Neuronal stem cell (in vitro differentiated cells): ENCODE data around the gene RFT1.

Experiments used
- DNase-seq: peaks from one replicate; pipeline ENCODE4 v3.0.0-alpha.2; 2013; ENCODE audit warnings: low spot score
- H2AFZ ChIP-seq: one replicate; pipeline ENCODE4 v1.6.1; 2013; ENCODE audit warnings: mild to moderate bottlenecking, low read length, inconsistent platforms
- H2AK5ac ChIP-seq: 2 replicates; pipeline ENCODE4 v1.6.1; 2013; ENCODE audit warnings: low read depth, mild to moderate bottlenecking, inconsistent platforms, low read length, moderate library complexity, mixed read lengths
- H2BK120ac ChIP-seq: 2 replicates; pipeline ENCODE4 v1.6.1; 2013; ENCODE audit warnings: low read depth, mild to moderate bottlenecking, inconsistent platforms, low read length, moderate library complexity, mixed read lengths
- H2BK12ac ChIP-seq: one replicate; pipeline ENCODE4 v1.6.1; 2013; ENCODE audit warnings: low read length, inconsistent platforms
- H2BK15ac ChIP-seq: 2 replicates; pipeline ENCODE4 v1.6.1; 2013; ENCODE audit warnings: mild to moderate bottlenecking, low read length, inconsistent platforms, mixed read lengths
- H2BK5ac ChIP-seq: one replicate; pipeline ENCODE4 v1.6.1; 2013; ENCODE audit warnings: inconsistent platforms, mild to moderate bottlenecking, low read length, moderate library complexity
- H3K14ac ChIP-seq: one replicate; pipeline ENCODE4 v1.6.1; 2013; ENCODE audit warnings: low read length, inconsistent platforms
- H3K18ac ChIP-seq: 2 replicates; pipeline ENCODE4 v1.6.1; 2013; ENCODE audit warnings: low read length, inconsistent platforms
- H3K23ac ChIP-seq: 2 replicates; pipeline ENCODE4 v1.6.1; 2013; ENCODE audit warnings: low read depth, mild to moderate bottlenecking, mixed read lengths, low read length, inconsistent platforms; ENCODE audit not compliant: poor library complexity
- H3K27ac ChIP-seq: replicated peaks from 3 replicates; pipeline ENCODE4 v1.5.1; 2013; ENCODE audit warnings: low read length, inconsistent platforms
- H3K27me3 ChIP-seq, 3 experiments: 2 replicates each; pipeline ENCODE4 v1.6.1; 2013; ENCODE audit warnings: low read length in 3 of 3, mild to moderate bottlenecking in 2 of 3, inconsistent platforms in 1 of 3, low read depth in 1 of 3, mixed read lengths in 1 of 3, moderate library complexity in 1 of 3; ENCODE audit not compliant: control insufficient read depth in 3 of 3, insufficient read depth in 3 of 3
- H3K36me3 ChIP-seq, 2 donors: replicated peaks in 1 of 2; 2 replicates each; pipeline ENCODE4 v1.6.1; 2013; ENCODE audit warnings: low read length in 2 of 2; ENCODE audit not compliant: control insufficient read depth in 2 of 2, insufficient read depth in 2 of 2
- H3K4ac ChIP-seq: 2 replicates; pipeline ENCODE4 v1.6.1; 2013; ENCODE audit warnings: inconsistent platforms, mild to moderate bottlenecking, low read length, moderate library complexity
- H3K4me1 ChIP-seq, 2 donors: 1 replicate in 1 of 2; 2 replicates in 1 of 2; pipeline ENCODE4 v1.6.1; 2013; ENCODE audit warnings: low read length in 2 of 2, low read depth in 1 of 2; ENCODE audit not compliant: control insufficient read depth in 2 of 2, insufficient read depth in 1 of 2
- H3K4me2 ChIP-seq: one replicate; pipeline ENCODE4 v1.6.1; 2013; ENCODE audit warnings: mild to moderate bottlenecking, low read length, inconsistent platforms; ENCODE audit not compliant: insufficient read depth, poor library complexity, severe bottlenecking
- H3K4me3 ChIP-seq, 2 donors: 2 replicates each; pipeline ENCODE4 v1.5.1; 2013; ENCODE audit warnings: low read length in 2 of 2, mild to moderate bottlenecking in 2 of 2, inconsistent platforms in 1 of 2, moderate library complexity in 1 of 2
- H3K79me1 ChIP-seq: one replicate; pipeline ENCODE4 v1.6.1; 2013; ENCODE audit warnings: low read depth, mild to moderate bottlenecking, inconsistent platforms, low read length, moderate library complexity
- H3K9ac ChIP-seq: one replicate; pipeline ENCODE4 v1.6.1; 2013; ENCODE audit warnings: mild to moderate bottlenecking, low read depth, low read length, inconsistent platforms; ENCODE audit not compliant: poor library complexity
- H3K9me3 ChIP-seq, 2 donors: replicated peaks in 1 of 2; 2 replicates each; pipeline versions ENCODE3 to v1.6.1; 2013; ENCODE audit warnings: low read length in 2 of 2, mild to moderate bottlenecking in 2 of 2, inconsistent platforms in 1 of 2, low read depth in 1 of 2, mixed read lengths in 1 of 2, moderate library complexity in 1 of 2; ENCODE audit not compliant: control insufficient read depth in 2 of 2, insufficient read depth in 1 of 2
- H4K8ac ChIP-seq: one replicate; pipeline ENCODE4 v1.6.1; 2013; ENCODE audit warnings: low read depth, mild to moderate bottlenecking, inconsistent platforms, low read length, moderate library complexity
- H4K91ac ChIP-seq: one replicate; pipeline ENCODE4 v1.6.1; 2013; ENCODE audit warnings: low read length, low read depth, mild to moderate bottlenecking, inconsistent platforms; ENCODE audit not compliant: poor library complexity
- WGBS, 2 donors: extraction: QIAGEN DNeasy Blood & Tissue Kit; methylation state at CpG; one replicate each; pipeline ENCODE4 v1.1.7; 2013; ENCODE audit warnings: missing lambda C conversion rate in 2 of 2, mixed read lengths in 1 of 2; ENCODE audit not compliant: insufficient read length in 2 of 2, insufficient replicate concordance in 1 of 2; ENCODE audit errors: extremely low coverage in 2 of 2; 5-methylcytosine and 5-hydroxymethylcytosine counted together

Gene RFT1

GRCh38 chr3:53149006-53149690, 18.9 kb upstream of the RFT1 start:
- Histone ChIP-seq H4K91ac (no peak overlapping the region), H2BK12ac (no peak overlapping the region), H2BK15ac (no peak overlapping the region), H3K4me3 (no peak overlapping the region), H3K9me3 (no peaks in the 10 kb centered on the region), H3K36me3 (no peaks in the 10 kb centered on the region), H2BK120ac (no peak overlapping the region), H3K14ac (peak overlapping the region; percentile 47), H2AFZ (no peak overlapping the region), H2BK5ac (peak overlapping the region; percentile 1), H3K4me2 (no peak overlapping the region), H2AK5ac (no peak overlapping the region), H3K27ac (no peak overlapping the region), H4K8ac (no peak overlapping the region), H3K4ac (peak overlapping the region; percentile 8), H3K18ac (no peak overlapping the region), H3K9ac (no peak overlapping the region), H3K79me1 (no peaks in the 10 kb centered on the region), H3K27me3 (peaks cover 0 to 85% (median 0%) of the 10 kb centered on the region in 3 experiments), H3K4me1 (peaks cover 2% of the 10 kb centered on the region in 2 donors), H3K23ac (peak overlapping the region; percentile 60)
- no CpG with 5 or more reads among the region's 13 CpGs for WGBS, 2 donors
- DNase-seq = no peak

GRCh38 chr3:53147903-53148400, 17.7 kb upstream of the RFT1 start:
- H3K4me1 ChIP-seq = peaks cover 2% of the 10 kb centered on the region in 2 donors
- H3K4me2 ChIP-seq = no peak overlapping the region
- H3K18ac ChIP-seq = no peak overlapping the region
- no peak overlapping the region for H3K4ac ChIP-seq
- no peak overlapping the region for H3K23ac ChIP-seq
- no peak overlapping the region for H2BK15ac ChIP-seq
- no peak overlapping the region for H4K8ac ChIP-seq
- no peaks in the 10 kb centered on the region for H3K36me3 ChIP-seq
- H2BK120ac ChIP-seq = no peak overlapping the region
- H3K9me3 ChIP-seq = no peaks in the 10 kb centered on the region
- no peaks in the 10 kb centered on the region for H3K79me1 ChIP-seq
- no peak overlapping the region for H2AFZ ChIP-seq
- H3K9ac ChIP-seq = no peak overlapping the region
- H2BK5ac ChIP-seq = no peak overlapping the region
- H4K91ac ChIP-seq = no peak overlapping the region
- no peak for DNase-seq
- H2AK5ac ChIP-seq = peak overlapping the region; percentile 13
- no CpG with 5 or more reads among the region's 2 CpGs for WGBS, 2 donors
- peaks cover 0 to 85% (median 0%) of the 10 kb centered on the region in 3 experiments for H3K27me3 ChIP-seq
- H3K14ac ChIP-seq = no peak overlapping the region
- no peak overlapping the region for H3K27ac ChIP-seq
- no peak overlapping the region for H2BK12ac ChIP-seq
- H3K4me3 ChIP-seq = no peak overlapping the region

GRCh38 chr3:53147151-53147902, 17.1 kb upstream of the RFT1 start:
- H4K8ac ChIP-seq = no peak overlapping the region
- peak overlapping the region; percentile 37 for H3K23ac ChIP-seq
- H4K91ac ChIP-seq = no peak overlapping the region
- peak overlapping the region; percentile 13 for H2AK5ac ChIP-seq
- H3K18ac ChIP-seq = peak overlapping the region; percentile 8
- H2BK12ac ChIP-seq = no peak overlapping the region
- no peak overlapping the region for H3K9ac ChIP-seq
- no peak overlapping the region for H3K4me2 ChIP-seq
- H3K4me1 ChIP-seq = peaks cover 2% of the 10 kb centered on the region in 2 donors
- H3K27me3 ChIP-seq = peaks cover 0 to 80% (median 0%) of the 10 kb centered on the region in 3 experiments
- DNase-seq = no peak
- H2BK15ac ChIP-seq = no peak overlapping the region
- H2BK120ac ChIP-seq = peak overlapping the region; percentile 19
- no peak overlapping the region for H3K14ac ChIP-seq
- no peaks in the 10 kb centered on the region for H3K36me3 ChIP-seq
- H3K79me1 ChIP-seq = no peaks in the 10 kb centered on the region
- H3K4ac ChIP-seq = no peak overlapping the region
- no peak overlapping the region for H3K4me3 ChIP-seq
- WGBS, 2 donors = no CpG with 5 or more reads among the region's 11 CpGs
- no peak overlapping the region for H3K27ac ChIP-seq
- no peak overlapping the region for H2AFZ ChIP-seq
- H2BK5ac ChIP-seq = no peak overlapping the region
- H3K9me3 ChIP-seq = no peaks in the 10 kb centered on the region

GRCh38 chr3:53146319-53146891, 16.2 kb upstream of the RFT1 start:
- H2BK12ac ChIP-seq = no peak overlapping the region
- no CpG with 5 or more reads among the region's 7 CpGs for WGBS, 2 donors
- H3K4me1 ChIP-seq = peaks cover 2% of the 10 kb centered on the region in 2 donors
- no peak overlapping the region for H4K91ac ChIP-seq
- H3K27ac ChIP-seq = no peak overlapping the region
- no peak overlapping the region for H2BK5ac ChIP-seq
- H3K79me1 ChIP-seq = no peaks in the 10 kb centered on the region
- H3K4me3 ChIP-seq = no peak overlapping the region
- no peak for DNase-seq
- H3K14ac ChIP-seq = no peak overlapping the region
- no peak overlapping the region for H3K4ac ChIP-seq
- H3K9me3 ChIP-seq = no peaks in the 10 kb centered on the region
- peaks cover 0 to 70% (median 0%) of the 10 kb centered on the region in 3 experiments for H3K27me3 ChIP-seq
- H3K9ac ChIP-seq = peak overlapping the region; percentile 0
- H2BK120ac ChIP-seq = no peak overlapping the region
- H4K8ac ChIP-seq = no peak overlapping the region
- no peak overlapping the region for H2AK5ac ChIP-seq
- H2AFZ ChIP-seq = no peak overlapping the region
- no peak overlapping the region for H2BK15ac ChIP-seq
- H3K23ac ChIP-seq = no peak overlapping the region
- no peaks in the 10 kb centered on the region for H3K36me3 ChIP-seq
- H3K4me2 ChIP-seq = no peak overlapping the region
- H3K18ac ChIP-seq = peak overlapping the region; percentile 59
